ENCODE measurements around the gene PPEF1. TPM values are rescaled to one million over a fixed set of nuclear protein-coding genes. Genes with fewer than 3 reads are reported as not detected.

The PPEF1 gene
- total and polyA plus RNA-seq, 2 of the 8 experiments (the other 6 are each of a cell fraction or from before 2014, with no cell fraction given): 0.08 to 0.30 TPM

DNA sequence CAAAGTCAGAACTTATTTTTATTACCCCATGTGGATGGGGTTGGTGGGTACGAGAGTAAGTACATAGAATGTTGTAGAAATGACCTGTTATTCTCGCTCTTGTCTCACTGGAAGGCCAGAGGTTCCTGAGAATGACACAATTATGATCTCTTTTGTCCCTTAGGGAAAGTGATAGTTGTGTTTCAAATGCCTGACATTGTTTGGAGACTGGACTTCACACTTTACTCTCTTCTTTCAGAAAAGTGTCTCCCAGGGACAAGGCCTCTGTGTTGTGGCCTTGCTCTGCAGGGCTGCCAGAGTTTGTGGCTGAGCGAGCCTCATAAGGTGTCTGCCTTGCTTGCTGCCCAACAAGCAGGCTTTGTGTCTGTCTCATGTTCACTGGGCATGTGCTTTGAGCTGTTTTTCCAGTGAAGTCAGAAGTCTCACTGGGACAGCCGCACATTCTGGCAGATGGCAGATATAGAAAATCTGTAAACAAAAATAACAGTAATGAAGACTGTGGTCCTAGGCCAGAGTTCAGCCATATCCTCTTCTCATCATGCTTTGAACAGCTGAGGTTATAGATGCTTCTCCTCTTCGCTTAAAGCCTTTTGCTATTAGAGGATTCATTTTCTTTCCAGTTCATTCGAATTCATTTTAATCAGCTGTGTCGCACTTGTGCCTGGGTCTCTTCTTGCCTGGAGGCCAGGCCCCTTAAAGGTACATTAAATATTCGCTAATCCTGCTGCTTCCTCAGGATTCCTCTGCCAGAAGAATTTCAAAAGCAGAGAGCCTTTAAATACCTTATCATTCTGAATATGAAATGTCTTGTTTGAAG lies 14.4 kb downstream of the PPEF1 start (continued):
- no peak for TF ChIP-seq MAFK (IDR thresholded peaks at IDR 0.05; ENCODE audit: low read depth, low read length)
- no peak for TF ChIP-seq SIN3A (conservative IDR thresholded peaks at IDR 0.05 in 1 of 2, IDR thresholded peaks at IDR 0.05 in 1 of 2; ENCODE audit: low read depth in 1 of 2, low read length in 2 of 2)
- TF ChIP-seq CREB1 (IDR thresholded peaks at IDR 0.05): no peak
- TF ChIP-seq TAF7 (optimal IDR thresholded peaks at IDR 0.05; ENCODE audit: borderline replicate concordance, low read depth, low read length): no peak
- TF ChIP-seq POLR2AphosphoS5 (IDR thresholded peaks at IDR 0.05; ENCODE audit: low read depth, low read length): no peak
- no peak for TF ChIP-seq EP300 (IDR thresholded peaks at IDR 0.05; ENCODE audit: borderline replicate concordance in 1 of 2, low read depth in 2 of 2, low read length in 2 of 2)
- TF ChIP-seq ZNF274 (IDR thresholded peaks at IDR 0.05; ENCODE audit: borderline replicate concordance, extremely low read depth, low read length): no peak

Measured in H1 (cell line).